ENCODE measurements around the gene LAMA3. TPM values are rescaled to one million over a fixed set of nuclear protein-coding genes. Genes with fewer than 3 reads are reported as not detected.

LAMA3 gene
- total and polyA plus RNA-seq, 2 of the 13 experiments (the other 11 are each of a cell fraction or from before 2014, with no cell fraction given), result 0.45 to 2.2 TPM

GRCh38 chr18:23859466-23860336, 170.4 kb downstream of the LAMA3 start (continued):
- TF ChIP-seq ZNF770 (CRISPR knock-in tag; IDR thresholded peaks at IDR 0.05), result no peak
- TF ChIP-seq ZNF704 (CRISPR knock-in tag; IDR thresholded peaks at IDR 0.05; ENCODE audit: borderline replicate concordance), result no peak
- no peak for TF ChIP-seq TFAP4 (IDR thresholded peaks at IDR 0.05; ENCODE audit: borderline replicate concordance, low read depth)
- TF ChIP-seq SUZ12 (IDR thresholded peaks at IDR 0.05; ENCODE audit: low read depth, low read length), result no peak
- no peak for TF ChIP-seq ZNF577 (CRISPR knock-in tag; IDR thresholded peaks at IDR 0.05; ENCODE audit: borderline replicate concordance, low read depth)
- no peak for TF ChIP-seq ZBTB33 (CRISPR knock-in tag; IDR thresholded peaks at IDR 0.05)
- TF ChIP-seq ZBTB7B (CRISPR knock-in tag; IDR thresholded peaks at IDR 0.05), result 0 out of 2 replicates have a peak, but pooled peaks have one; percentile 24
- 0 out of 2 replicates have a peak, but pooled peaks have one; percentile 29 for TF ChIP-seq HDAC2 (CRISPR knock-in tag; IDR thresholded peaks at IDR 0.05)
- no peak for TF ChIP-seq ZNF703 (CRISPR knock-in tag; IDR thresholded peaks at IDR 0.05; ENCODE audit: borderline replicate concordance)
- TF ChIP-seq KDM5A (IDR thresholded peaks at IDR 0.05; ENCODE audit: borderline replicate concordance, low read length), result no peak
- TF ChIP-seq NR2C2 (CRISPR knock-in tag; IDR thresholded peaks at IDR 0.05; ENCODE audit: borderline replicate concordance), result no peak
- no peak for TF ChIP-seq ZBTB49 (CRISPR knock-in tag; IDR thresholded peaks at IDR 0.05; ENCODE audit: borderline replicate concordance)
- TF ChIP-seq CEBPB (IDR thresholded peaks at IDR 0.05; ENCODE audit: borderline replicate concordance, low read depth, low read length), result peak; percentile 85
- TF ChIP-seq ZBTB25 (CRISPR knock-in tag; IDR thresholded peaks at IDR 0.05), result no peak
- 0 out of 2 replicates have a peak, but pooled peaks have one; percentile 24 for TF ChIP-seq FOSL2 (CRISPR knock-in tag; IDR thresholded peaks at IDR 0.05)
